ENCODE measurements around the gene OSBPL10.

The OSBPL10 gene

GRCh38 chr3:31624083-31624709 is 356.9 kb downstream of the OSBPL10 start:
- DNase-seq (ENCODE audit: low read depth in 1 of 2, low spot score in 1 of 2), result no peak

- no peak for DNase-seq (ENCODE audit: low read depth in 1 of 2, low spot score in 1 of 2)
Observed at GRCh38 chr3:31622636-31623288, 358.3 kb downstream of the OSBPL10 start.

- DNase-seq (ENCODE audit: low read depth in 1 of 2, low spot score in 1 of 2), result no peak
Observed at GRCh38 chr3:31621314-31621713, 359.7 kb downstream of the OSBPL10 start.

- DNase-seq (ENCODE audit: low read depth in 1 of 2, low spot score in 1 of 2), result no peak
Observed at GRCh38 chr3:31620656-31621055, 360.4 kb downstream of the OSBPL10 start.

- no peak for DNase-seq (ENCODE audit: low read depth in 1 of 2, low spot score in 1 of 2)
Observed at GRCh38 chr3:31616711-31617110, 364.4 kb downstream of the OSBPL10 start.

DNA sequence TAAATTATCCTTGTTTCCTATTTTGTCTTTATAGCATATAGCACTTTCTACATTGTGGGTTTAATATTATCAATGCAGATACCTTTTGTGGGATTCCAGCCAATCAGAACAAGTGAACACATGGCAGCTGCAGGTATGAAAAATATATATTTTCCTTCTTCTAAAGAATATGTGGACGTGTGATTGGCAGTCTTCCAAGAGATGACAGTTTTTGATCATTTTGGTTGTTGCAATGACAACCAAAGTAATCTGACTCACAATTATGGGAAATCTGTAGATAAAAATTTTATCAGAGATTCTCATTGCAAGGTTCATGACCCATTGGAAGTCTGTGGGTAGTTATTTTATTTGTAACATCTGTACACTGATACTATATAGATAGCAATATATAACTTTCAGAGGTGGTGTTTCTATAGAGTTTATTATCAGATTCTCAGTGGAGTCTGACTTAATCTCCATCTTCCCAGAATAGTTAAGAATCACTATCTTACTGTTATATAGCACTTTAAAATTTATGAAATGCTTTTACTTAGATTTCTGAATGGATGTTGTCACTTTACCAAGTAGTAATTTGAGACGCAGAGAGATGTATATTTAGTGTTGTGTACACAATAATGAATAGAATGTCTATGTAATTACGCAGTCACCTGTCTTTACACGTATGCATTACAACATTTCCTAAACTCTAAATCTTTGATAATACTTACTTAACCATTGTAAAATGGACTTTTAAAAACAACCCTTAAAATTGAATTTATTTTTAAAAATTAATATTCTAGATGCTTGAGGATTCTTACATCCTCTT is 365.8 kb downstream of the OSBPL10 start:
- DNase-seq (ENCODE audit: low read depth in 1 of 2, low spot score in 1 of 2), result no peak

GRCh38 chr3:31614162-31614921 is 366.7 kb downstream of the OSBPL10 start:
- DNase-seq (ENCODE audit: low read depth in 1 of 2, low spot score in 1 of 2), result no peak

DNA sequence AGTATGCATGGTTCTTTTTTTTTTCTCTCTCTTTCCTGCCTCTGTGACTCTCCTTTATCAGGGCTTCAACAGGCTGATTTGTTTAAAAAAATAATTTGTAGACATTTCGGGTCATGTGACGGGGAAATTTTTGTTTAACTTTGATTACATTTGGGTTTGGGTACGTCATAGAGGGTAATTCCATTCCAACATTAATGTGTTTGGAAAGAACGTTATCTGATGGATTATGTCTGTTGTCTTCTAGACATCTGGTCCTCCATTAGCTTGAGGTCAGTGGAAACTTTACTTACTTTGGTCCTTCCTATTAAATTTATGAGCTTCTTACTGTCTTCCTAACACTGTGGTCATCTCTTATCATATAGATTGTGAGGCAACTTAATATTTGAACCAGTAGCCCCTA is 367.4 kb downstream of the OSBPL10 start:
- DNase-seq (ENCODE audit: low read depth in 1 of 2, low spot score in 1 of 2), result no peak

DNA sequence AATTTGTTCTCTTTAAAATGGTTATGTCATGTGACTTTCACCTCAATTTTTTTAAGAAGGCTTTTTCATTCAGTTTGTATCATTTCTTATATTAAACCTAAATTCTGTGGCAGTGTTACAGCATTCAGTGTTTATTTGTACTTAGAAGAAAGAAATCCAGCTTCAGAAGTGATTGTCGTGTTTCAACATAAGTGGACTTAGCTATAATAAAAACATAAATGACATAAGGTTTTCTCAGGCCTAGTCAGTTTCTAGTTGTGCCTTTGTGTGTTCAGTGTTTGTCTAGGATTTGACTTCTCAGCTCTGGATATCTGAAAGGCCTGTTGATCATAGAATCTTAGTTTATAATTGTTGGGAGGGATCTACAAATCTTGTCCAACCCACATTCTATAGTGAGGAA is 367.9 kb downstream of the OSBPL10 start:
- no peak for DNase-seq (ENCODE audit: low read depth in 1 of 2, low spot score in 1 of 2)

All from activated CD4-positive, alpha-beta T cell treated with anti-CD3 and anti-CD28 coated beads, Interleukin-2, amount 50 U/mL, for 24 hours (primary cell).